ENCODE results near the gene FLT4. TPM values are rescaled to one million over a fixed set of nuclear protein-coding genes. Genes with fewer than 3 reads are reported as not detected.

The FLT4 gene
- total and polyA plus RNA-seq, 2 of the 13 experiments (the other 11 are each of a cell fraction or from before 2014, with no cell fraction given) = not detected

DNA sequence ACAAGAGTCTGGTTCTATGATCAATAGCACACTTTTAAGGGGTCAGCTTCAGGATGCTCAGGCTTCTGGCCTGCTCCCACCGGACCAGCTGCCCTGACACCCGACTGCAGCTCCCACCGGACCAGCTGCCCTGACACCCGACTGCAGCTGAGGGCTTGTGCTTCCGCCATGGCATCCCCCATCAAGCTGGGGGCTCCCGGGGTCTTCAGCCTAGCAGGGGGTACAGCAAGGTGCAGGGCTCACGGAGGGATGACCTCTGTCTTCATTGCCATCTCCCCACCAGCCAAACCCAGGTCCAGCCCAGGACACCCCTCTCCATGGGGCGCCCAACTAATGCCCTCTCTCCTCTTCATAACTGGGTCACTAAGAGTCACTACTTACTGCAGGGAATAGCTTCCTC, 1.9 kb downstream of the FLT4 start:
- in situ Hi-C loops (cut with HindIII; ENCODE audit: extremely low pct_ligation_motif_present, low pct_unique_long_range_greater_than_20kb) (no loop called here), intact Hi-C loops (cut with micrococcal nuclease; ENCODE audit: unreplicated experiment) (no loop called here)
- FAIRE-seq (no peak), DNase-seq (ENCODE audit: low spot score) (no peak), ATAC-seq (no peak)
- POLR2A ChIA-PET = no interaction called here
- no TSS peak for BruUV-seq (replicated peaks)
- Histone ChIP-seq H3K4me3 (replicated peaks in 1 of 3; ENCODE audit: insufficient read depth in 1 of 3, low read depth in 2 of 3, low read length in 3 of 3) (no peak overlapping the region), H3K9ac (ENCODE audit: insufficient read depth, low read depth, low read length) (no peak overlapping the region), H3K4me1 (ENCODE audit: insufficient read depth, low read length) (no peaks in the 10 kb centered on the region), H2AFZ (ENCODE audit: low read length) (no peak overlapping the region), H3K79me2 (ENCODE audit: insufficient read depth, low read length) (no peaks in the 10 kb centered on the region), H4K20me1 (ENCODE audit: insufficient read depth, low read length) (peaks cover 4% of the 10 kb centered on the region; the same call in 1 of the 2 replicates), H3K9me3 (ENCODE audit: low read length) (no peaks in the 10 kb centered on the region), H3K27ac (ENCODE audit: extremely low read length, insufficient read depth, low read length) (no peak overlapping the region), H3K27me3 (ENCODE audit: control insufficient read depth in 1 of 2, insufficient read depth in 2 of 2, low read length in 2 of 2) (peaks cover 14 to 82% of the 10 kb centered on the region in 2 experiments), H3K36me3 (replicated peaks in 1 of 2; ENCODE audit: control insufficient read depth in 1 of 2, insufficient read depth in 2 of 2, low read length in 2 of 2) (no peaks in the 10 kb centered on the region), H3K4me2 (ENCODE audit: low read depth, low read length) (no peak overlapping the region)
- CTCF ChIA-PET (ENCODE audit: low intra/inter-chr PET ratio, low total read pairs) = no interaction called here
- WGBS (ENCODE audit: low lambda C conversion rate) = 4% methylated on average over 4 of the region's 8 CpGs
- TF ChIP-seq, protein P1, sequence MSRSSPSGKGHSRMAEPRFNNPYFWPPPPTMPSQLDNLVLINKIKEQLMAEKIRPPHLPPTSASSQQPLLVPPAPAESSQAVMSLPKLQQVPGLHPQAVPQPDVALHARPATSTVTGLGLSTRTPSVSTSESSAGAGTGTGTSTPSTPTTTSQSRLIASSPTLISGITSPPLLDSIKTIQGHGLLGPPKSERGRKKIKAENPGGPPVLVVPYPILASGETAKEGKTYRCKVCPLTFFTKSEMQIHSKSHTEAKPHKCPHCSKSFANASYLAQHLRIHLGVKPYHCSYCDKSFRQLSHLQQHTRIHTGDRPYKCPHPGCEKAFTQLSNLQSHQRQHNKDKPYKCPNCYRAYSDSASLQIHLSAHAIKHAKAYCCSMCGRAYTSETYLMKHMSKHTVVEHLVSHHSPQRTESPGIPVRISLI (CRISPR knock-in tag; IDR thresholded peaks at IDR 0.05; ENCODE audit: borderline replicate concordance) = no peak
- TF ChIP-seq RORA (CRISPR knock-in tag; IDR thresholded peaks at IDR 0.05) = no peak
- TF ChIP-seq ZNF589 (CRISPR knock-in tag; conservative IDR thresholded peaks at IDR 0.05) = no peak
- TF ChIP-seq ZNF678 (CRISPR knock-in tag; IDR thresholded peaks at IDR 0.05) = no peak
- TF ChIP-seq, protein P2, sequence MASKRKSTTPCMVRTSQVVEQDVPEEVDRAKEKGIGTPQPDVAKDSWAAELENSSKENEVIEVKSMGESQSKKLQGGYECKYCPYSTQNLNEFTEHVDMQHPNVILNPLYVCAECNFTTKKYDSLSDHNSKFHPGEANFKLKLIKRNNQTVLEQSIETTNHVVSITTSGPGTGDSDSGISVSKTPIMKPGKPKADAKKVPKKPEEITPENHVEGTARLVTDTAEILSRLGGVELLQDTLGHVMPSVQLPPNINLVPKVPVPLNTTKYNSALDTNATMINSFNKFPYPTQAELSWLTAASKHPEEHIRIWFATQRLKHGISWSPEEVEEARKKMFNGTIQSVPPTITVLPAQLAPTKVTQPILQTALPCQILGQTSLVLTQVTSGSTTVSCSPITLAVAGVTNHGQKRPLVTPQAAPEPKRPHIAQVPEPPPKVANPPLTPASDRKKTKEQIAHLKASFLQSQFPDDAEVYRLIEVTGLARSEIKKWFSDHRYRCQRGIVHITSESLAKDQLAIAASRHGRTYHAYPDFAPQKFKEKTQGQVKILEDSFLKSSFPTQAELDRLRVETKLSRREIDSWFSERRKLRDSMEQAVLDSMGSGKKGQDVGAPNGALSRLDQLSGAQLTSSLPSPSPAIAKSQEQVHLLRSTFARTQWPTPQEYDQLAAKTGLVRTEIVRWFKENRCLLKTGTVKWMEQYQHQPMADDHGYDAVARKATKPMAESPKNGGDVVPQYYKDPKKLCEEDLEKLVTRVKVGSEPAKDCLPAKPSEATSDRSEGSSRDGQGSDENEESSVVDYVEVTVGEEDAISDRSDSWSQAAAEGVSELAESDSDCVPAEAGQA (IDR thresholded peaks at IDR 0.05; ENCODE audit: low read depth) = no peak
- TF ChIP-seq, protein P2 (CRISPR knock-in tag; IDR thresholded peaks at IDR 0.05; ENCODE audit: borderline replicate concordance) = no peak
- TF ChIP-seq, protein P3, sequence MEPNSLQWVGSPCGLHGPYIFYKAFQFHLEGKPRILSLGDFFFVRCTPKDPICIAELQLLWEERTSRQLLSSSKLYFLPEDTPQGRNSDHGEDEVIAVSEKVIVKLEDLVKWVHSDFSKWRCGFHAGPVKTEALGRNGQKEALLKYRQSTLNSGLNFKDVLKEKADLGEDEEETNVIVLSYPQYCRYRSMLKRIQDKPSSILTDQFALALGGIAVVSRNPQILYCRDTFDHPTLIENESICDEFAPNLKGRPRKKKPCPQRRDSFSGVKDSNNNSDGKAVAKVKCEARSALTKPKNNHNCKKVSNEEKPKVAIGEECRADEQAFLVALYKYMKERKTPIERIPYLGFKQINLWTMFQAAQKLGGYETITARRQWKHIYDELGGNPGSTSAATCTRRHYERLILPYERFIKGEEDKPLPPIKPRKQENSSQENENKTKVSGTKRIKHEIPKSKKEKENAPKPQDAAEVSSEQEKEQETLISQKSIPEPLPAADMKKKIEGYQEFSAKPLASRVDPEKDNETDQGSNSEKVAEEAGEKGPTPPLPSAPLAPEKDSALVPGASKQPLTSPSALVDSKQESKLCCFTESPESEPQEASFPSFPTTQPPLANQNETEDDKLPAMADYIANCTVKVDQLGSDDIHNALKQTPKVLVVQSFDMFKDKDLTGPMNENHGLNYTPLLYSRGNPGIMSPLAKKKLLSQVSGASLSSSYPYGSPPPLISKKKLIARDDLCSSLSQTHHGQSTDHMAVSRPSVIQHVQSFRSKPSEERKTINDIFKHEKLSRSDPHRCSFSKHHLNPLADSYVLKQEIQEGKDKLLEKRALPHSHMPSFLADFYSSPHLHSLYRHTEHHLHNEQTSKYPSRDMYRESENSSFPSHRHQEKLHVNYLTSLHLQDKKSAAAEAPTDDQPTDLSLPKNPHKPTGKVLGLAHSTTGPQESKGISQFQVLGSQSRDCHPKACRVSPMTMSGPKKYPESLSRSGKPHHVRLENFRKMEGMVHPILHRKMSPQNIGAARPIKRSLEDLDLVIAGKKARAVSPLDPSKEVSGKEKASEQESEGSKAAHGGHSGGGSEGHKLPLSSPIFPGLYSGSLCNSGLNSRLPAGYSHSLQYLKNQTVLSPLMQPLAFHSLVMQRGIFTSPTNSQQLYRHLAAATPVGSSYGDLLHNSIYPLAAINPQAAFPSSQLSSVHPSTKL (CRISPR knock-in tag; IDR thresholded peaks at IDR 0.05) = no peak
- no peak for TF ChIP-seq SOX5 (CRISPR knock-in tag; IDR thresholded peaks at IDR 0.05; ENCODE audit: borderline replicate concordance)
- no peak for TF ChIP-seq SALL1 (CRISPR knock-in tag; IDR thresholded peaks at IDR 0.05)
- TF ChIP-seq RFX3 (CRISPR knock-in tag; IDR thresholded peaks at IDR 0.05) = no peak
- TF ChIP-seq, protein P4, sequence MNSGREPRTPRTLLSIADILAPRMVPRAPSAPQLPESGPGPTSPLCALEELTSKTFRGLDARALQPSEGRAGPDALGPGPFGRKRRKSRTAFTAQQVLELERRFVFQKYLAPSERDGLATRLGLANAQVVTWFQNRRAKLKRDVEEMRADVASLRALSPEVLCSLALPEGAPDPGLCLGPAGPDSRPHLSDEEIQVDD (CRISPR knock-in tag; IDR thresholded peaks at IDR 0.05; ENCODE audit: borderline replicate concordance) = no peak
- no peak for TF ChIP-seq NR2C2 (CRISPR knock-in tag; IDR thresholded peaks at IDR 0.05; ENCODE audit: borderline replicate concordance)
